B cell (primary cell): Measurements from ENCODE around the gene TAF9. TPM values are rescaled to one million over a fixed set of nuclear protein-coding genes. Genes with fewer than 3 reads are reported as not detected.
"Not testable (repeated sequence)": the region's sequence is repeated elsewhere in the genome, so short reads cannot be mapped to it uniquely, and the experiment has no call there.

Source experiments
- ATAC-seq: fragments of 200-7000 bp; cut with Tn5 transposase; one replicate; pipeline ENCODE4 v1.10.0; 2021; ENCODE audit warnings: low read depth, mild to moderate bottlenecking, moderate number of reproducible peaks, moderate library complexity
- CTCF ChIA-PET: fragments of 350-600 bp; sonication (Branson Sonifier 250); formaldehyde crosslinking; loops from one replicate; lab custom pipeline; 2021; ENCODE audit warnings: antibody characterized with exemption, inconsistent platforms; lab: Charles Lee
- POLR2A ChIA-PET: fragments of 350-600 bp; sonication (Branson Sonifier 250); formaldehyde crosslinking; loops from one replicate; lab custom pipeline; 2021; ENCODE audit warnings: antibody characterized with exemption; lab: Charles Lee
- DNase-seq: peaks from one replicate; pipeline ENCODE4 v3.0.0; 2013
- H2AFZ ChIP-seq: 2 replicates; pipeline ENCODE4 v1.6.1; 2012; ENCODE audit warnings: mild to moderate bottlenecking, low read depth, low read length; ENCODE audit not compliant: insufficient read depth, poor library complexity, severe bottlenecking
- H3K27ac ChIP-seq, 2 donors: 1 replicate in 1 of 2; 2 replicates in 1 of 2; pipeline ENCODE4 v1.5.1; 2012 to 2013; ENCODE audit warnings: low read length in 2 of 2, mild to moderate bottlenecking in 2 of 2, moderate library complexity in 1 of 2
- H3K27me3 ChIP-seq, 4 experiments: fragments of 200-600 bp in 1 of 4; sonication (generic) in 1 of 4; replicated peaks in 1 of 4; 1 replicate in 2 of 4; 2 replicates in 2 of 4; pipeline versions ENCODE4 v1.6.1 to v1.7.0; 2013 to 2016; ENCODE audit warnings: low read length in 3 of 4, mild to moderate bottlenecking in 2 of 4, mixed read lengths in 1 of 4, moderate library complexity in 1 of 4; ENCODE audit not compliant: insufficient read depth in 4 of 4, control insufficient read depth in 3 of 4; ENCODE audit errors: control extremely low read depth in 1 of 4
- H3K36me3 ChIP-seq, 2 experiments: replicated peaks in 1 of 2; 1 replicate in 1 of 2; 2 replicates in 1 of 2; pipeline versions ENCODE4 v1.6.1 to v1.7.1; 2013; ENCODE audit warnings: low read length in 1 of 2; ENCODE audit not compliant: insufficient read depth in 2 of 2, control insufficient read depth in 1 of 2; ENCODE audit errors: control extremely low read depth in 1 of 2, extremely low read depth in 1 of 2
- H3K4me1 ChIP-seq, 2 donors: fragments of 200-600 bp in 1 of 2; sonication (generic) in 1 of 2; 1 replicate in 1 of 2; 2 replicates in 1 of 2; pipeline versions ENCODE4 v1.5.1 to v1.6.1; 2013 to 2017; ENCODE audit warnings: low read length in 2 of 2; ENCODE audit not compliant: control insufficient read depth in 2 of 2, insufficient read depth in 2 of 2
- H3K4me2 ChIP-seq: replicated peaks from 2 replicates; pipeline ENCODE3; 2012; ENCODE audit warnings: mild to moderate bottlenecking, low read depth, low read length; ENCODE audit not compliant: poor library complexity, severe bottlenecking
- H3K4me3 ChIP-seq, 5 experiments: fragments of 200-600 bp in 1 of 5; sonication (generic) in 1 of 5; 1 replicate in 3 of 5; 2 replicates in 2 of 5; pipeline versions ENCODE4 v1.5.1 to v1.7.0; 2011 to 2016; ENCODE audit warnings: low read length in 4 of 5, mild to moderate bottlenecking in 4 of 5, low read depth in 2 of 5, control low read depth in 1 of 5, moderate library complexity in 1 of 5; ENCODE audit not compliant: insufficient read depth in 1 of 5; ENCODE audit errors: control extremely low read depth in 1 of 5, extremely low read depth in 1 of 5
- H3K79me2 ChIP-seq: fragments of 200-600 bp; sonication (generic); one replicate; pipeline ENCODE4 v1.6.0; 2016; ENCODE audit warnings: low read length; ENCODE audit not compliant: control insufficient read depth, insufficient read depth
- H3K9ac ChIP-seq: fragments of 200-600 bp; sonication (generic); 2 replicates; pipeline ENCODE4 v1.6.1; 2017; ENCODE audit warnings: mild to moderate bottlenecking, low read length, moderate library complexity
- H3K9me3 ChIP-seq, 3 donors: one replicate each; pipeline versions ENCODE4 v1.6.1 to v1.7.1; 2013; ENCODE audit warnings: low read length in 2 of 3; ENCODE audit not compliant: control insufficient read depth in 2 of 3, insufficient read depth in 1 of 3; ENCODE audit errors: control extremely low read depth in 1 of 3
- H4K20me1 ChIP-seq: 2 replicates; pipeline ENCODE4 v1.6.0; 2012; ENCODE audit warnings: mild to moderate bottlenecking, low read length; ENCODE audit not compliant: insufficient read depth, control insufficient read depth, poor library complexity, severe bottlenecking
- H3K27ac Mint-ChIP-seq: one replicate; pipeline ENCODE4 v1.8.0; 2021; ENCODE audit warnings: mixed read lengths
- H3K27me3 Mint-ChIP-seq: one replicate; pipeline ENCODE4 v1.8.0; 2021; ENCODE audit warnings: mixed read lengths
- H3K4me1 Mint-ChIP-seq: one replicate; pipeline ENCODE4 v1.8.0; 2021; ENCODE audit warnings: mixed read lengths
- H3K4me3 Mint-ChIP-seq: one replicate; pipeline ENCODE4 v1.8.0; 2021; ENCODE audit warnings: mixed read lengths
- H3K9me3 Mint-ChIP-seq: one replicate; pipeline ENCODE4 v1.8.0; 2022; ENCODE audit warnings: mixed read lengths; ENCODE audit not compliant: insufficient read depth
- CTCF ChIP-seq: fragments of 200-600 bp; IDR thresholded peaks from one replicate; pipeline ENCODE4 v1.8.0; 2022; ENCODE audit warnings: antibody characterized with exemption, mild to moderate bottlenecking
- EZH2 ChIP-seq: IDR thresholded peaks from 2 replicates; pipeline ENCODE4 v1.6.1; 2012; ENCODE audit warnings: borderline replicate concordance, low read depth, mild to moderate bottlenecking, moderate library complexity, low read length; ENCODE audit not compliant: insufficient read depth, poor library complexity, severe bottlenecking
- WGBS: methylation state at CpG from one replicate; pipeline ENCODE4 v1.1.5; 2013; ENCODE audit warnings: missing lambda C conversion rate; ENCODE audit not compliant: insufficient coverage; 5-methylcytosine and 5-hydroxymethylcytosine counted together
- intact Hi-C: fragments of 100-400 bp; cut with micrococcal nuclease; formaldehyde crosslinking; loops from one replicate; pipeline ENCODE4 v1.10.0; 2022
- polyA plus RNA-seq: library from polyadenylated mRNA; depleted of rRNA; stranded (reverse); fragments of >200 nt; gene quantifications from 2 replicates; pipeline ENCODE4 v1.2.3, GENCODE V29; 2012
- total RNA-seq, 2 donors: library from RNA; stranded (reverse); fragments of 120-200 nt in 1 of 2; gene quantifications; 1 replicate in 1 of 2; 2 replicates in 1 of 2; pipeline versions ENCODE4 v1.2.3 to v1.2.4, GENCODE V29; 2013 to 2022

The TAF9 gene
- total and polyA plus RNA-seq, 2 donors (not counting 1 experiment from before 2014, with no cell fraction given): 42.0 to 64.6 TPM

GRCh38 chr5:69333668-69334315 lies 35.5 kb downstream of the TAF9 start:
- H3K4me2 ChIP-seq, H2AFZ ChIP-seq: not testable (repeated sequence)

GRCh38 chr5:69331528-69332445 lies 37.5 kb downstream of the TAF9 start:
- WGBS: 65% methylated on average over 9 of the region's 11 CpGs
- POLR2A ChIA-PET: no interaction called here
- TF ChIP-seq EZH2 (no peak), CTCF (no peak)

More at GRCh38 chr5:69333668-69334315, 35.5 kb downstream of the TAF9 start:
- H3K79me2 ChIP-seq, H4K20me1 ChIP-seq, DNase-seq, H3K9ac ChIP-seq, POLR2A ChIA-PET, H3K9me3 ChIP-seq, H3K27me3 ChIP-seq, H3K36me3 ChIP-seq, ATAC-seq, H3K27ac ChIP-seq, H3K9me3 Mint-ChIP-seq, H3K27me3 Mint-ChIP-seq, H3K4me3 ChIP-seq: not testable (repeated sequence)
- CTCF ChIA-PET: interaction anchor here (0.7 to 4.9 kb wide), 11 partner anchors 10 to 1141 kb away, joined by 3 to 36 read pairs (median 4); partner anchors contain the start of genes CDK7 and SLC30A5
- intact Hi-C loops: loop anchor here (1.0 kb wide), 1 partner anchor 291 kb away; no protein-coding TSS in a partner anchor
- peak overlapping the region; percentile 13 for H3K4me3 Mint-ChIP-seq
- 97% methylated on average over 21 of the region's 25 CpGs for WGBS
- H3K27ac Mint-ChIP-seq: peak overlapping the region; percentile 37
- peaks cover 10 to 17% of the 10 kb centered on the region in 2 donors for H3K4me1 ChIP-seq
- H3K4me1 Mint-ChIP-seq: peaks cover 15% of the 10 kb centered on the region

More at GRCh38 chr5:69331528-69332445, 37.5 kb downstream of the TAF9 start:
- Histone ChIP-seq H2AFZ (peak overlapping the region; percentile 81), H3K79me2 (no peaks in the 10 kb centered on the region), H3K27me3 (no peaks in the 10 kb centered on the region), H3K4me2 (peak overlapping the region; percentile 78), H4K20me1 (no peaks in the 10 kb centered on the region), H3K27ac (peak overlapping the region; percentile 61 to 75), H3K9me3 (peaks cover 0 to 6% (median 0%) of the 10 kb centered on the region in 3 donors), H3K4me1 (peaks cover 10 to 17% of the 10 kb centered on the region in 2 donors), H3K4me3 (peak overlapping the region; percentile 70 to 87 (median 80)), H3K9ac (peak overlapping the region; percentile 78), H3K36me3 (no peaks in the 10 kb centered on the region)
- intact Hi-C loops: loop anchor here (1.0 kb wide), 6 partner anchors 38 to 238 kb away; partner anchors contain the start of genes AK6, CDK7, CENPH and RAD17
- no peaks in the 10 kb centered on the region for H3K9me3 Mint-ChIP-seq
- no peaks in the 10 kb centered on the region for H3K27me3 Mint-ChIP-seq
- peak overlapping the region; percentile 94 for H3K27ac Mint-ChIP-seq
- peak overlapping the region; percentile 92 for H3K4me3 Mint-ChIP-seq
- DNase-seq (peak; percentile 28), ATAC-seq (no peak)
- CTCF ChIA-PET: interaction anchor here (0.9 to 1.3 kb wide), 5 partner anchors 20 to 289 kb away, joined by 3 to 7 read pairs (median 3); partner anchors contain the start of genes CCNB1 and SLC30A5
- peaks cover 15% of the 10 kb centered on the region for H3K4me1 Mint-ChIP-seq
